BJ (cell line): Measurements from ENCODE around the gene ACD. TPM values are rescaled to one million over a fixed set of nuclear protein-coding genes. Genes with fewer than 3 reads are reported as not detected.
A peak's percentile ranks its signal among the peaks of the same experiment; 100 is the strongest.

Experiments used
- CTCF ChIA-PET: fragments of 350-600 bp; formaldehyde crosslinking; extraction: SDS; loops from one replicate; lab custom pipeline; 2021; ENCODE audit warnings: antibody characterized with exemption, inconsistent platforms; lab: Yijun Ruan, JAX
- POLR2A ChIA-PET: fragments of 300-600 bp; sonication (Branson Sonifier 250); formaldehyde crosslinking; extraction: SDS; loops from one replicate; lab custom pipeline; 2021; ENCODE audit warnings: antibody characterized with exemption; lab: Charles Lee
- DNase-seq: peaks from one replicate; pipeline ENCODE4 v3.0.0-alpha.2; 2011; ENCODE audit warnings: low read depth
- H3K27me3 ChIP-seq: 2 replicates; pipeline ENCODE4 v1.6.0; 2011; ENCODE audit warnings: low read length; ENCODE audit not compliant: control insufficient read depth, insufficient read depth
- H3K36me3 ChIP-seq: 2 replicates; pipeline ENCODE4 v1.5.1; 2011; ENCODE audit warnings: low read length; ENCODE audit not compliant: control insufficient read depth, insufficient read depth
- H3K4me3 ChIP-seq: 2 replicates; pipeline ENCODE4 v1.5.1; 2011; ENCODE audit warnings: low read depth, mild to moderate bottlenecking, control low read depth, low read length
- polyA plus RNA-seq: library from polyadenylated mRNA; depleted of rRNA; stranded (reverse); fragments of >200 nt; gene quantifications from 2 replicates; pipeline ENCODE4 v1.2.3, GENCODE V29; 2011
- TF ChIP-seq, protein P1 (sequence below): IDR thresholded peaks from 2 replicates; pipeline ENCODE4 v1.5.1; 2011; ENCODE audit warnings: low read depth, mild to moderate bottlenecking, control low read depth, inconsistent platforms, low read length, moderate library complexity; ENCODE audit not compliant: insufficient read depth

The ACD gene
- polyA plus RNA-seq, 1 experiment, result 29.5 TPM

GRCh38 chr16:67668495-67669157, 8.6 kb upstream of the ACD start:
- Histone ChIP-seq H3K4me3 (no peak overlapping the region), H3K36me3 (no peaks in the 10 kb centered on the region; the same call in none of the 2 replicates), H3K27me3 (no peaks in the 10 kb centered on the region)
- ChIA-PET CTCF (interaction anchor here (0.7 to 12.1 kb wide), 29 partner anchors 8 to 260 kb away, joined by 3 to 208 read pairs (median 6); partner anchors contain the start of genes ATP6V0D1, CTCF, GFOD2 and RANBP10), POLR2A (no interaction called here)
- DNase-seq, result no peak
- TF ChIP-seq, protein P1, sequence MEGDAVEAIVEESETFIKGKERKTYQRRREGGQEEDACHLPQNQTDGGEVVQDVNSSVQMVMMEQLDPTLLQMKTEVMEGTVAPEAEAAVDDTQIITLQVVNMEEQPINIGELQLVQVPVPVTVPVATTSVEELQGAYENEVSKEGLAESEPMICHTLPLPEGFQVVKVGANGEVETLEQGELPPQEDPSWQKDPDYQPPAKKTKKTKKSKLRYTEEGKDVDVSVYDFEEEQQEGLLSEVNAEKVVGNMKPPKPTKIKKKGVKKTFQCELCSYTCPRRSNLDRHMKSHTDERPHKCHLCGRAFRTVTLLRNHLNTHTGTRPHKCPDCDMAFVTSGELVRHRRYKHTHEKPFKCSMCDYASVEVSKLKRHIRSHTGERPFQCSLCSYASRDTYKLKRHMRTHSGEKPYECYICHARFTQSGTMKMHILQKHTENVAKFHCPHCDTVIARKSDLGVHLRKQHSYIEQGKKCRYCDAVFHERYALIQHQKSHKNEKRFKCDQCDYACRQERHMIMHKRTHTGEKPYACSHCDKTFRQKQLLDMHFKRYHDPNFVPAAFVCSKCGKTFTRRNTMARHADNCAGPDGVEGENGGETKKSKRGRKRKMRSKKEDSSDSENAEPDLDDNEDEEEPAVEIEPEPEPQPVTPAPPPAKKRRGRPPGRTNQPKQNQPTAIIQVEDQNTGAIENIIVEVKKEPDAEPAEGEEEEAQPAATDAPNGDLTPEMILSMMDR, result peak; percentile 34

DNA sequence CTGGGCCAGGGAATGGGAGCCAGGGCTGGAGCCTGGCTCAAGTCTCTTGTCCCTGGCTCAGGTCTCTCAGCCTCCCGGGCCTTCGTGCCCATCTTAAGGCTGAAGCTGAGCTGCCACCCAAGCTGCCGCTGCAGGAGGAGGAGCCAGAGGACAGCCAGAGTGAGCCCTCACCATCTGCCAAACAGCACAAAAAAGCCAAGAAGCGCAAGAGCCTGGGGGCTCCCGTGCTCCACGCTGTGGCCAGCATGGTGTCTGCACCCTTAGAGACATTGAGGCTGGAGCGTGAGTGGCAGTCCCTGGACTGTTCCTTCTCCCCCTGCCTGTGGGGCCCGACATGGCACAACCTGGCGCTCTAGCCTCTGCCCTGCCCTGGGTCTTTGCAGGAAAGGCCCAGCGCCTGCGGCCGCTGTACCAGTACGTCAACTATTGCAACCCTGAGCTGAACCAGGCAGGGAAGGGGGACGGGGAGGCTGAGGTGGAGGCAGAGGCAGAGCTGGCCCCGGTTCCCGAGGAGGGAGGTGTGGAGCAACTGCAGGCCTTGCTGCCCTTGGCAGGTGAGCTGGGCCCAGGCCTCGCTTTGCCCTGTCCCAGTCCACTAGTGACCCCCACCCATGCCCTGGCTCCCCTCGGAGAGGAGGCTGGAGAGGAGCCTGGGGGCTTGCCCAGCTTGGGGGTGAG, 7.9 kb upstream of the ACD start:
- ChIA-PET CTCF (interaction anchor here (0.7 to 12.1 kb wide), 42 partner anchors 9 to 261 kb away, joined by 3 to 208 read pairs (median 5); partner anchors contain the start of genes ATP6V0D1, CARMIL2, CTCF and NRN1L), POLR2A (interaction anchor here (1.3 kb wide), 1 partner anchor 147 kb away, joined by 6 read pairs; no protein-coding TSS in a partner anchor)
- DNase-seq, result peak; percentile 59
- Histone ChIP-seq H3K4me3 (no peak overlapping the region), H3K36me3 (peaks cover 6% of the 10 kb centered on the region), H3K27me3 (no peaks in the 10 kb centered on the region)
- TF ChIP-seq, protein P1, result peak; percentile 96

DNA sequence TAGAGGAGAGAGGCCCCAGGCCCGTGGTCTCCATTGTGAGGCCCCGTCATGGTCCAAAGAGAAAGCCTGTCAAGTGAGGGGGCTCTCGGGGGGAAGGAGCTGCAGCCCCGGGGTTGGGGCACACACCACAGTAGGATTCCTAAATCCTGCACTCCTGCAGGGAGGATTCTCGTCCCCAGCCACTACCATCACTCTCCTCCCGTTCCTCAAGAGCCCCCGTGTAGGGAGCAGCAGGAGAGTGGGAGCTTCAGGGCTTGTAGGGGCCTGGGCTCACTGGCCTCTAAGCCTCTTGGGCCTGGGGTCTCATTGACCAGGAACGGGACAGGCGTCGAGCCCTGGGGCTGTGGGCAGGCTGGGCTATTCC, 7.4 kb upstream of the ACD start:
- Histone ChIP-seq H3K36me3 (peaks cover 8% of the 10 kb centered on the region), H3K27me3 (no peaks in the 10 kb centered on the region), H3K4me3 (0 out of 2 replicates have a peak overlapping the region, but pooled peaks have one; percentile 66)
- TF ChIP-seq, protein P1, result no peak
- POLR2A ChIA-PET, result interaction anchor here (1.3 kb wide), 1 partner anchor 146 kb away, joined by 6 read pairs; no protein-coding TSS in a partner anchor
- CTCF ChIA-PET, result interaction anchor here (0.7 to 12.1 kb wide), 38 partner anchors 9 to 262 kb away, joined by 3 to 208 read pairs (median 5); partner anchors contain the start of genes ATP6V0D1, CARMIL2, CTCF and NRN1L
- DNase-seq, result no peak

GRCh38 chr16:67666559-67667452, 6.7 kb upstream of the ACD start, which contains the start of the genes C16orf86 and ENKD1:
Gene C16orf86, plus strand, starts transcription at chr16:67666814. Its CDS starts 157 bp downstream, at chr16:67666971.
Gene ENKD1, minus strand, starts transcription at chr16:67666750. Its CDS starts 308 bp downstream, at chr16:67666442.
- TF ChIP-seq, protein P1, result no peak
- ChIA-PET CTCF (interaction anchor here (0.7 to 12.1 kb wide), 40 partner anchors 10 to 262 kb away, joined by 3 to 208 read pairs (median 5); partner anchors contain the start of genes ATP6V0D1, CARMIL2, CTCF and NRN1L), POLR2A (interaction anchor here (0.8 to 1.3 kb wide), 2 partner anchors 145 to 210 kb away, joined by 3 to 6 read pairs; no protein-coding TSS in a partner anchor)
- peak within 1 kb of the TSS; percentile 66 for H3K4me3 ChIP-seq
- peaks cover 8% of the 10 kb centered on the region for H3K36me3 ChIP-seq
- H3K27me3 ChIP-seq, result no peaks in the 10 kb centered on the region
- no peak for DNase-seq
